Tibial artery (tissue), 4 donors: Measurements from ENCODE around the gene ANKRD65.
"Not testable (repeated sequence)": the region's sequence is repeated elsewhere in the genome, so short reads cannot be mapped to it uniquely, and the experiment has no call there.

Experiments used
- DNase-seq, 2 donors: peaks; one replicate each; pipeline ENCODE4 v3.0.0-alpha.2; 2019
- H3K27ac ChIP-seq, 2 donors: fragments of 200-600 bp; sonication (generic) in 1 of 2; 1 replicate in 1 of 2; 2 replicates in 1 of 2; pipeline ENCODE4 v1.5.1; 2018 to 2019; ENCODE audit warnings: mild to moderate bottlenecking in 1 of 2
- H3K27me3 ChIP-seq, 2 donors: fragments of 200-600 bp; sonication (generic) in 1 of 2; one replicate each; pipeline versions ENCODE4 v1.5.1 to v1.6.0; 2016 to 2019
- H3K36me3 ChIP-seq, 3 donors: fragments of 200-600 bp; sonication (generic) in 2 of 3; one replicate each; pipeline ENCODE4 v1.5.1; 2016 to 2019; ENCODE audit warnings: mild to moderate bottlenecking in 2 of 3
- H3K4me1 ChIP-seq, 4 donors: fragments of 200-600 bp; sonication (generic) in 2 of 4; 1 replicate in 3 of 4; 2 replicates in 1 of 4; pipeline ENCODE4 v1.5.1; 2016 to 2019
- H3K4me3 ChIP-seq, 2 donors: fragments of 200-600 bp; sonication (generic) in 1 of 2; 1 replicate in 1 of 2; 2 replicates in 1 of 2; pipeline ENCODE4 v1.5.1; 2018 to 2019; ENCODE audit warnings: mild to moderate bottlenecking in 2 of 2
- H3K9me3 ChIP-seq, 3 donors: fragments of 200-600 bp; sonication (generic) in 1 of 3; one replicate each; pipeline ENCODE4 v1.5.1; 2016 to 2019
- CTCF ChIP-seq, 2 experiments: fragments of 200-600 bp in 1 of 2; fragments of 450-650 bp in 1 of 2; IDR thresholded peaks; one replicate each; pipeline ENCODE4 v1.5.1; 2017 to 2019; ENCODE audit warnings: antibody characterized with exemption in 2 of 2, mild to moderate bottlenecking in 1 of 2, moderate library complexity in 1 of 2
- intact Hi-C: fragments of 100-400 bp; cut with DNase I; formaldehyde crosslinking; loops from one replicate; pipeline ENCODE4 v1.15.0; 2023; ENCODE audit warnings: low total_unique reads

The ANKRD65 gene

GRCh38 chr1:1420654-1421141, 378 bp downstream of the ANKRD65 start:
- no peak for TF ChIP-seq CTCF (IDR thresholded peaks at IDR 0.05)
- H3K27me3 ChIP-seq, result peaks cover 0 to 37% of the 10 kb centered on the region in 2 donors
- no peaks in the 10 kb centered on the region for H3K36me3 ChIP-seq
- no peak for DNase-seq
- H3K27ac ChIP-seq, result no peak overlapping the region
- peak overlapping the region; percentile 29 to 41 for H3K4me3 ChIP-seq
- no peaks in the 10 kb centered on the region for H3K9me3 ChIP-seq
- intact Hi-C loops, result no loop called here
- H3K4me1 ChIP-seq, result peaks cover 0 to 16% (median 6%) of the 10 kb centered on the region in 4 donors

GRCh38 chr1:1419813-1420653, 1.0 kb downstream of the ANKRD65 start:
- intact Hi-C loops, result no loop called here
- no peaks in the 10 kb centered on the region for H3K9me3 ChIP-seq
- peaks cover 0 to 16% (median 6%) of the 10 kb centered on the region in 4 donors for H3K4me1 ChIP-seq
- peak overlapping the region in 1 of 2 donors; percentile 24 for H3K27ac ChIP-seq
- H3K4me3 ChIP-seq, result peak overlapping the region; percentile 29 to 41
- no peaks in the 10 kb centered on the region for H3K36me3 ChIP-seq
- no peak for DNase-seq
- peaks cover 0 to 34% of the 10 kb centered on the region in 2 donors for H3K27me3 ChIP-seq
- TF ChIP-seq CTCF (IDR thresholded peaks at IDR 0.05), result peak in 1 of 2 experiments; percentile 9

GRCh38 chr1:1419363-1419812, 1.7 kb downstream of the ANKRD65 start:
- Histone ChIP-seq H3K27me3 (peaks cover 0 to 34% of the 10 kb centered on the region in 2 donors), H3K36me3 (no peaks in the 10 kb centered on the region), H3K9me3 (no peaks in the 10 kb centered on the region), H3K4me1 (peaks cover 0 to 16% (median 6%) of the 10 kb centered on the region in 4 donors), H3K4me3 (peak overlapping the region; percentile 29 to 41), H3K27ac (peak overlapping the region in 1 of 2 donors; percentile 24)
- no peak for DNase-seq
- TF ChIP-seq CTCF (IDR thresholded peaks at IDR 0.05), result no peak
- intact Hi-C loops, result no loop called here

GRCh38 chr1:1418464-1419362, 2.4 kb downstream of the ANKRD65 start:
- Histone ChIP-seq H3K27ac (no peak overlapping the region), H3K27me3 (peaks cover 0 to 34% of the 10 kb centered on the region in 2 donors), H3K36me3 (no peaks in the 10 kb centered on the region), H3K4me1 (peaks cover 0 to 16% (median 6%) of the 10 kb centered on the region in 4 donors), H3K4me3 (no peak overlapping the region), H3K9me3 (no peaks in the 10 kb centered on the region)
- no peak for DNase-seq
- intact Hi-C loops, result no loop called here
- TF ChIP-seq CTCF (IDR thresholded peaks at IDR 0.05), result no peak

- H3K4me3 ChIP-seq, H3K9me3 ChIP-seq, DNase-seq, H3K27ac ChIP-seq, H3K36me3 ChIP-seq, intact Hi-C loops: not testable (repeated sequence)
- peaks cover 0 to 34% of the 10 kb centered on the region in 2 donors for H3K27me3 ChIP-seq
- H3K4me1 ChIP-seq, result peaks cover 0 to 16% (median 6%) of the 10 kb centered on the region in 4 donors
Measured at GRCh38 chr1:1417825-1418463, 3.1 kb downstream of the ANKRD65 start.

GRCh38 chr1:1417396-1417795, 3.7 kb downstream of the ANKRD65 start:
- H3K4me3 ChIP-seq, intact Hi-C loops, H3K36me3 ChIP-seq, H3K27ac ChIP-seq, DNase-seq, H3K9me3 ChIP-seq: not testable (repeated sequence)
- Histone ChIP-seq H3K4me1 (peaks cover 0 to 16% (median 6%) of the 10 kb centered on the region in 4 donors), H3K27me3 (peaks cover 0 to 32% of the 10 kb centered on the region in 2 donors)
